SK-N-SH treated with all-trans-retinoic acid at 6 μM for 48 hours (cell line): ENCODE data around the gene WIPF1.

Experiments used
- ATAC-seq: fragments of 200-7000 bp; cut with Tn5 transposase; 3 replicates; pipeline ENCODE4 v1.9.1; 2020; ENCODE audit warnings: mild to moderate bottlenecking, moderate library complexity
- ARNTL ChIP-seq: fragments of 450-650 bp; formaldehyde crosslinking; IDR thresholded peaks from 2 replicates; pipeline ENCODE4 v1.5.0; 2020; ENCODE audit warnings: low read depth, mild to moderate bottlenecking, moderate library complexity, borderline replicate concordance
- BACH2 ChIP-seq: fragments of 250-450 bp; sonication (Bioruptor Pico); IDR thresholded peaks from 2 replicates; pipeline ENCODE4 v1.9.0; 2021; ENCODE audit warnings: mild to moderate bottlenecking, borderline replicate concordance
- CSDC2 ChIP-seq: fragments of 250-450 bp; sonication (Bioruptor Pico); IDR thresholded peaks from 2 replicates; pipeline ENCODE4 v1.5.0; 2020; ENCODE audit warnings: mild to moderate bottlenecking, moderate library complexity
- ESRRG ChIP-seq: fragments of 250-450 bp; sonication (Bioruptor Pico); IDR thresholded peaks from 2 replicates; pipeline ENCODE4 v1.6.1; 2021; ENCODE audit warnings: mild to moderate bottlenecking
- GLIS3 ChIP-seq: fragments of 250-450 bp; sonication (Bioruptor Pico); IDR thresholded peaks from 2 replicates; pipeline ENCODE4 v1.5.0; 2020; ENCODE audit warnings: mild to moderate bottlenecking, moderate library complexity
- OSR1 ChIP-seq: fragments of 250-450 bp; sonication (Bioruptor Pico); IDR thresholded peaks from 2 replicates; pipeline ENCODE4 v1.8.0; 2022; ENCODE audit warnings: moderate library complexity, mild to moderate bottlenecking, inconsistent platforms
- PPARA ChIP-seq: fragments of 250-450 bp; sonication (Bioruptor Pico); IDR thresholded peaks from 2 replicates; pipeline ENCODE4 v1.5.0; 2020; ENCODE audit warnings: mild to moderate bottlenecking, borderline replicate concordance
- SNAI2 ChIP-seq: fragments of 250-450 bp; sonication (Bioruptor Pico); IDR thresholded peaks from 2 replicates; pipeline ENCODE4 v1.5.0; 2020; ENCODE audit warnings: mild to moderate bottlenecking, moderate library complexity
- TOX ChIP-seq: fragments of 250-450 bp; sonication (Bioruptor Pico); IDR thresholded peaks from 2 replicates; pipeline ENCODE4 v1.8.0; 2021; ENCODE audit warnings: mild to moderate bottlenecking, moderate library complexity, borderline replicate concordance
- ZC3H10 ChIP-seq: fragments of 250-450 bp; sonication (Bioruptor Pico); IDR thresholded peaks from 2 replicates; pipeline ENCODE4 v1.5.1; 2021; ENCODE audit warnings: mild to moderate bottlenecking, moderate library complexity
- ZFP3 ChIP-seq: fragments of 250-450 bp; sonication (Bioruptor Pico); IDR thresholded peaks from 2 replicates; pipeline ENCODE4 v1.5.0; 2020; ENCODE audit warnings: mild to moderate bottlenecking, moderate library complexity
- ZFP30 ChIP-seq: fragments of 450-650 bp; formaldehyde crosslinking; IDR thresholded peaks from 2 replicates; pipeline ENCODE4 v1.5.0; 2022; ENCODE audit warnings: mild to moderate bottlenecking, moderate library complexity
- ZNF70 ChIP-seq: fragments of 450-650 bp; formaldehyde crosslinking; IDR thresholded peaks from 2 replicates; pipeline ENCODE4 v1.5.0; 2020; ENCODE audit warnings: mild to moderate bottlenecking, moderate library complexity
- ZNF8 ChIP-seq: fragments of 450-650 bp; formaldehyde crosslinking; IDR thresholded peaks from 2 replicates; pipeline ENCODE4 v1.5.0; 2020; ENCODE audit warnings: mild to moderate bottlenecking, moderate library complexity
- TF ChIP-seq, protein P1 (sequence below): fragments of 250-450 bp; sonication (Bioruptor Pico); IDR thresholded peaks from 2 replicates; pipeline ENCODE4 v1.5.1; 2020; ENCODE audit warnings: low read depth, mild to moderate bottlenecking, moderate library complexity
- TF ChIP-seq, protein P2 (sequence below): fragments of 250-450 bp; sonication (Bioruptor Pico); IDR thresholded peaks from 2 replicates; pipeline ENCODE4 v1.8.0; 2021; ENCODE audit warnings: low read depth, mild to moderate bottlenecking, moderate library complexity, borderline replicate concordance
- TF ChIP-seq, protein P3 (sequence below): fragments of 250-450 bp; sonication (Bioruptor Pico); IDR thresholded peaks from 2 replicates; pipeline ENCODE4 v1.5.0; 2020; ENCODE audit warnings: mild to moderate bottlenecking, moderate library complexity
- TF ChIP-seq, protein P4 (sequence below): fragments of 250-450 bp; sonication (Bioruptor Pico); IDR thresholded peaks from 2 replicates; pipeline ENCODE4 v1.8.0; 2020; ENCODE audit warnings: mild to moderate bottlenecking, moderate library complexity, borderline replicate concordance
- TF ChIP-seq, protein P5 (sequence below): fragments of 250-450 bp; sonication (Bioruptor Pico); IDR thresholded peaks from 2 replicates; pipeline ENCODE4 v1.5.1; 2021; ENCODE audit warnings: mild to moderate bottlenecking, moderate library complexity

The WIPF1 gene

DNA sequence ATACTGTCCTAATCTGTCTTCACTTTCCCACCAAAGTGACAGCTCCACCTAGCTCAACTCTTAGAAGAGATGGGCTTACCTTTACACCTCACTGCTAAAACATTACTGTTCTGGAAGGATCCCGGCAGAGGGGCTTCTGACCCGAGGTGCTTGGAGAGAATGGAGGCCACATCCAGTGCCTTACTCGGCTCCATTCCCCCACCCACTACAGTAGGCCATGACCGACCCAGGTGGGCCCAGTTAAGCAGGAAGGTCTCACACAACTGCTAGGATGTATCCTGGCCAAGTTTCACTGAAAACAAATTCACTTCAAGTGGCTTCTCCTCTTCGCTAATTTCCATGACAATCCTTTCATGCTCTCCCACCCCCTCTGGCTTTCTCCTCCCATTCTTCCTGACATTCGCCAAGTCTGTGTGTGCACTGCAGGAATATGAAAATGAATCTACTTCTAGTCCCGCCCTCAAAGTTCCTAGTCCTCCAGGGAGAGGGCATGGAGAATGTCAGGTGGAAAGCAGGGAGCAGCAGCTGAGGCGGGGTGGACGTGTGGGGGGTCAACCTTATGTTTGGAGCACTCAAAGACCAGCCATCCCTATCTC is 11.8 kb downstream of the WIPF1 start:
- TF ChIP-seq ZNF70 (CRISPR knock-in tag) (no peak), ARNTL (no peak), SNAI2 (no peak), OSR1 (CRISPR knock-in tag) (no peak), TOX (CRISPR knock-in tag) (no peak), BACH2 (CRISPR knock-in tag) (no peak)
- TF ChIP-seq, protein P1, sequence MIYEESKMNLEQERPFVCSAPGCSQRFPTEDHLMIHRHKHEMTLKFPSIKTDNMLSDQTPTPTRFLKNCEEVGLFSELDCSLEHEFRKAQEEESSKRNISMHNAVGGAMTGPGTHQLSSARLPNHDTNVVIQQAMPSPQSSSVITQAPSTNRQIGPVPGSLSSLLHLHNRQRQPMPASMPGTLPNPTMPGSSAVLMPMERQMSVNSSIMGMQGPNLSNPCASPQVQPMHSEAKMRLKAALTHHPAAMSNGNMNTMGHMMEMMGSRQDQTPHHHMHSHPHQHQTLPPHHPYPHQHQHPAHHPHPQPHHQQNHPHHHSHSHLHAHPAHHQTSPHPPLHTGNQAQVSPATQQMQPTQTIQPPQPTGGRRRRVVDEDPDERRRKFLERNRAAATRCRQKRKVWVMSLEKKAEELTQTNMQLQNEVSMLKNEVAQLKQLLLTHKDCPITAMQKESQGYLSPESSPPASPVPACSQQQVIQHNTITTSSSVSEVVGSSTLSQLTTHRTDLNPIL (CRISPR knock-in tag) = no peak
- no peak for ATAC-seq

DNA sequence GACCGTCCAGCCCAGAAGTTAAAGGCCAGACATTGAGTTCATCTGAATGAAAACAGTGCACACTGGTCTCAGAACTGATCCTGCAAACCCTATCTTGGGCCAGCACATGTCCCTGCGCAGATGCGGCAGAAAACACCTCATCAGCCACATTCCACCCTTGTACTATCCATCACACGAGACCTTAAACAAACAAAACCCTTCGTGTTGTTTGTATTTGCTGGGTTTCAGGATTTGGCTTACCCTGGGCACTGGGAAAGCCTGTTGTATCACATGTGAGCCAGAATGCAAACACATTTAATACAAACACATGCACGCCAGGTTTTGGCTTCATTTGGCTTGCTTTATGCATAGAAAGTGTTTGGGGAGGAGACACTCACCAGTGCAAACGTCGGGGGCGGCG is 12.5 kb downstream of the WIPF1 start:
- no peak for ATAC-seq
- no peak for TF ChIP-seq PPARA (CRISPR knock-in tag)
- no peak for TF ChIP-seq ZFP3 (CRISPR knock-in tag)
- TF ChIP-seq, protein P2, sequence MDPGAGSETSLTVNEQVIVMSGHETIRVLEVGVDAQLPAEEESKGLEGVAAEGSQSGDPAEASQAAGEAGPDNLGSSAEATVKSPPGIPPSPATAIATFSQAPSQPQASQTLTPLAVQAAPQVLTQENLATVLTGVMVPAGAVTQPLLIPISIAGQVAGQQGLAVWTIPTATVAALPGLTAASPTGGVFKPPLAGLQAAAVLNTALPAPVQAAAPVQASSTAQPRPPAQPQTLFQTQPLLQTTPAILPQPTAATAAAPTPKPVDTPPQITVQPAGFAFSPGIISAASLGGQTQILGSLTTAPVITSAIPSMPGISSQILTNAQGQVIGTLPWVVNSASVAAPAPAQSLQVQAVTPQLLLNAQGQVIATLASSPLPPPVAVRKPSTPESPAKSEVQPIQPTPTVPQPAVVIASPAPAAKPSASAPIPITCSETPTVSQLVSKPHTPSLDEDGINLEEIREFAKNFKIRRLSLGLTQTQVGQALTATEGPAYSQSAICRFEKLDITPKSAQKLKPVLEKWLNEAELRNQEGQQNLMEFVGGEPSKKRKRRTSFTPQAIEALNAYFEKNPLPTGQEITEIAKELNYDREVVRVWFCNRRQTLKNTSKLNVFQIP = no peak
- no peak for TF ChIP-seq ZNF8
- TF ChIP-seq, protein P3, sequence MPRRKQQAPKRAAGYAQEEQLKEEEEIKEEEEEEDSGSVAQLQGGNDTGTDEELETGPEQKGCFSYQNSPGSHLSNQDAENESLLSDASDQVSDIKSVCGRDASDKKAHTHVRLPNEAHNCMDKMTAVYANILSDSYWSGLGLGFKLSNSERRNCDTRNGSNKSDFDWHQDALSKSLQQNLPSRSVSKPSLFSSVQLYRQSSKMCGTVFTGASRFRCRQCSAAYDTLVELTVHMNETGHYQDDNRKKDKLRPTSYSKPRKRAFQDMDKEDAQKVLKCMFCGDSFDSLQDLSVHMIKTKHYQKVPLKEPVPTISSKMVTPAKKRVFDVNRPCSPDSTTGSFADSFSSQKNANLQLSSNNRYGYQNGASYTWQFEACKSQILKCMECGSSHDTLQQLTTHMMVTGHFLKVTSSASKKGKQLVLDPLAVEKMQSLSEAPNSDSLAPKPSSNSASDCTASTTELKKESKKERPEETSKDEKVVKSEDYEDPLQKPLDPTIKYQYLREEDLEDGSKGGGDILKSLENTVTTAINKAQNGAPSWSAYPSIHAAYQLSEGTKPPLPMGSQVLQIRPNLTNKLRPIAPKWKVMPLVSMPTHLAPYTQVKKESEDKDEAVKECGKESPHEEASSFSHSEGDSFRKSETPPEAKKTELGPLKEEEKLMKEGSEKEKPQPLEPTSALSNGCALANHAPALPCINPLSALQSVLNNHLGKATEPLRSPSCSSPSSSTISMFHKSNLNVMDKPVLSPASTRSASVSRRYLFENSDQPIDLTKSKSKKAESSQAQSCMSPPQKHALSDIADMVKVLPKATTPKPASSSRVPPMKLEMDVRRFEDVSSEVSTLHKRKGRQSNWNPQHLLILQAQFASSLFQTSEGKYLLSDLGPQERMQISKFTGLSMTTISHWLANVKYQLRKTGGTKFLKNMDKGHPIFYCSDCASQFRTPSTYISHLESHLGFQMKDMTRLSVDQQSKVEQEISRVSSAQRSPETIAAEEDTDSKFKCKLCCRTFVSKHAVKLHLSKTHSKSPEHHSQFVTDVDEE = no peak
- TF ChIP-seq GLIS3 = no peak
- TF ChIP-seq, protein P4, sequence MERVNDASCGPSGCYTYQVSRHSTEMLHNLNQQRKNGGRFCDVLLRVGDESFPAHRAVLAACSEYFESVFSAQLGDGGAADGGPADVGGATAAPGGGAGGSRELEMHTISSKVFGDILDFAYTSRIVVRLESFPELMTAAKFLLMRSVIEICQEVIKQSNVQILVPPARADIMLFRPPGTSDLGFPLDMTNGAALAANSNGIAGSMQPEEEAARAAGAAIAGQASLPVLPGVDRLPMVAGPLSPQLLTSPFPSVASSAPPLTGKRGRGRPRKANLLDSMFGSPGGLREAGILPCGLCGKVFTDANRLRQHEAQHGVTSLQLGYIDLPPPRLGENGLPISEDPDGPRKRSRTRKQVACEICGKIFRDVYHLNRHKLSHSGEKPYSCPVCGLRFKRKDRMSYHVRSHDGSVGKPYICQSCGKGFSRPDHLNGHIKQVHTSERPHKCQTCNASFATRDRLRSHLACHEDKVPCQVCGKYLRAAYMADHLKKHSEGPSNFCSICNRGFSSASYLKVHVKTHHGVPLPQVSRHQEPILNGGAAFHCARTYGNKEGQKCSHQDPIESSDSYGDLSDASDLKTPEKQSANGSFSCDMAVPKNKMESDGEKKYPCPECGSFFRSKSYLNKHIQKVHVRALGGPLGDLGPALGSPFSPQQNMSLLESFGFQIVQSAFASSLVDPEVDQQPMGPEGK (CRISPR knock-in tag) = no peak
- TF ChIP-seq, protein P5, sequence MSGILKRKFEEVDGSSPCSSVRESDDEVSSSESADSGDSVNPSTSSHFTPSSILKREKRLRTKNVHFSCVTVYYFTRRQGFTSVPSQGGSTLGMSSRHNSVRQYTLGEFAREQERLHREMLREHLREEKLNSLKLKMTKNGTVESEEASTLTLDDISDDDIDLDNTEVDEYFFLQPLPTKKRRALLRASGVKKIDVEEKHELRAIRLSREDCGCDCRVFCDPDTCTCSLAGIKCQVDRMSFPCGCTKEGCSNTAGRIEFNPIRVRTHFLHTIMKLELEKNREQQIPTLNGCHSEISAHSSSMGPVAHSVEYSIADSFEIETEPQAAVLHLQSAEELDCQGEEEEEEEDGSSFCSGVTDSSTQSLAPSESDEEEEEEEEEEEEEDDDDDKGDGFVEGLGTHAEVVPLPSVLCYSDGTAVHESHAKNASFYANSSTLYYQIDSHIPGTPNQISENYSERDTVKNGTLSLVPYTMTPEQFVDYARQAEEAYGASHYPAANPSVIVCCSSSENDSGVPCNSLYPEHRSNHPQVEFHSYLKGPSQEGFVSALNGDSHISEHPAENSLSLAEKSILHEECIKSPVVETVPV (CRISPR knock-in tag) = no peak
- TF ChIP-seq ARNTL = no peak
- TF ChIP-seq, protein P1 (CRISPR knock-in tag) = no peak
- TF ChIP-seq ZC3H10 (CRISPR knock-in tag) = no peak
- TF ChIP-seq ZFP30 (CRISPR knock-in tag) = no peak
- no peak for TF ChIP-seq ZNF70 (CRISPR knock-in tag)
- TF ChIP-seq ESRRG = no peak
- no peak for TF ChIP-seq BACH2 (CRISPR knock-in tag)

DNA sequence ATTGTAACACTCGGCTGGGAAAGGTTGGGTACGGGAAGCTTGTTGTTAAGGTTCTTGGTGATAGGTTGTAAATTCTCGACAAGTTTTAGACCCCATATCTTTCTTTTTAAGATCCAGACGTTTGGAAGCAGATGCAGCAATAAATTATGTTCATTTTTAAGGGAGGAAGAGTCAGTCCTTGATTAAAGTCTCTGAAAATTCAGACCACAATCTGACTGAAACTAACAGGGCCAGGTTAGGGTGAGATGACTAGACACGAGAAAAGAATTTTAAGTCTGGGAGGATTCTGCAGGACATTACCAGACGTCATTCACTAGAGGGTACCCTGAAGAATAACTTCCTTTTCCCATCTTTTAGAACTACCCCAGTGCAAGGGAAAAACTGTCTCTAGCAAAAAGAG is 16.1 kb downstream of the WIPF1 start:
- TF ChIP-seq CSDC2 (CRISPR knock-in tag) (no peak), ZFP3 (CRISPR knock-in tag) (no peak), OSR1 (CRISPR knock-in tag) (no peak), SNAI2 (no peak)
- ATAC-seq = no peak
